Smooth muscle cell (in vitro differentiated cells): ENCODE measurements around the gene CPPED1. TPM values are rescaled to one million over a fixed set of nuclear protein-coding genes. Genes with fewer than 3 reads are reported as not detected.
"Not testable (repeated sequence)": the region's sequence is repeated elsewhere in the genome, so short reads cannot be mapped to it uniquely, and the experiment has no call there.

Source experiments
- DNase-seq: peaks from one replicate; lab custom pipeline; 2025; ENCODE audit not compliant: unreplicated experiment; lab: John Stamatoyannopoulos, UW
- H2AFZ ChIP-seq: fragments of 200-600 bp; sonication (generic); 2 replicates; pipeline ENCODE4 v1.6.0; 2016; ENCODE audit warnings: antibody characterized with exemption, low read depth, mild to moderate bottlenecking
- H3F3A ChIP-seq: fragments of 200-600 bp; sonication (generic); 2 replicates; pipeline ENCODE4 v1.6.0; 2017; ENCODE audit warnings: antibody characterized with exemption, low read depth
- H3K27ac ChIP-seq: fragments of 200-600 bp; sonication (generic); 2 replicates; pipeline ENCODE4 v1.5.1; 2016; ENCODE audit warnings: low read depth, mild to moderate bottlenecking
- H3K27me3 ChIP-seq: fragments of 200-600 bp; sonication (generic); 2 replicates; pipeline ENCODE4 v1.6.1; 2016; ENCODE audit warnings: low read depth, mild to moderate bottlenecking
- H3K36me3 ChIP-seq: fragments of 200-600 bp; sonication (generic); 2 replicates; pipeline ENCODE4 v1.5.1; 2016; ENCODE audit warnings: low read depth
- H3K4me1 ChIP-seq: fragments of 200-600 bp; sonication (generic); 2 replicates; pipeline ENCODE4 v1.5.1; 2016; ENCODE audit warnings: low read depth
- H3K4me2 ChIP-seq: fragments of 200-600 bp; sonication (generic); 2 replicates; pipeline ENCODE4 v1.6.0; 2016; ENCODE audit warnings: mild to moderate bottlenecking
- H3K4me3 ChIP-seq: fragments of 200-600 bp; sonication (generic); 2 replicates; pipeline ENCODE4 v1.5.1; 2016; ENCODE audit warnings: mild to moderate bottlenecking
- H3K79me2 ChIP-seq: fragments of 200-600 bp; sonication (generic); 2 replicates; pipeline ENCODE4 v1.6.0; 2016; ENCODE audit warnings: low read depth, mild to moderate bottlenecking
- H3K9ac ChIP-seq: fragments of 200-600 bp; sonication (generic); 2 replicates; pipeline ENCODE4 v1.6.0; 2016; ENCODE audit warnings: low read depth
- H3K9me3 ChIP-seq: fragments of 200-600 bp; sonication (generic); replicated peaks from 2 replicates; pipeline ENCODE4 v1.5.1; 2016; ENCODE audit warnings: low read depth
- H4K20me1 ChIP-seq: fragments of 200-600 bp; sonication (generic); 2 replicates; pipeline ENCODE4 v1.6.0; 2016; ENCODE audit warnings: low read depth
- CTCF ChIP-seq: fragments of 200-600 bp; sonication (generic); IDR thresholded peaks from 2 replicates; pipeline ENCODE4 v1.5.1; 2017; ENCODE audit warnings: borderline replicate concordance, mild to moderate bottlenecking, antibody characterized with exemption; ENCODE audit not compliant: insufficient read depth, poor library complexity, severe bottlenecking
- WGBS: methylation state at CpG from one replicate; pipeline ENCODE4 v1.1.7; 2016; ENCODE audit warnings: low lambda C conversion rate; 5-methylcytosine and 5-hydroxymethylcytosine counted together
- polyA plus RNA-seq: library from polyadenylated mRNA; unstranded; fragments of >200 nt; fragmentation: Nextera tagmentation; extraction: Ambion mirVana; gene quantifications from 2 replicates; pipeline ENCODE4 v1.2.1, GENCODE V29; 2016
- total RNA-seq: library from RNA; depleted of rRNA; stranded (reverse); fragments of >200 nt; gene quantifications from 2 replicates; pipeline ENCODE4 v1.2.3, GENCODE V29; 2014

CPPED1 gene
- total and polyA plus RNA-seq, 2 experiments from 2014 or later, result 17.2 to 20.9 TPM

GRCh38 chr16:12815361-12815760 lies 11.7 kb upstream of the CPPED1 start:
- H3K9me3 ChIP-seq, result no peaks in the 10 kb centered on the region
- H3K9ac ChIP-seq, result no peak overlapping the region
- H3K4me2 ChIP-seq, result no peak overlapping the region
- H3K4me3 ChIP-seq, result no peak overlapping the region
- no peaks in the 10 kb centered on the region for H3K79me2 ChIP-seq
- H3K27ac ChIP-seq, result no peak overlapping the region
- H3K36me3 ChIP-seq, result no peaks in the 10 kb centered on the region
- peak overlapping the region; percentile 12 for H2AFZ ChIP-seq
- H3K4me1 ChIP-seq, result no peaks in the 10 kb centered on the region
- H4K20me1 ChIP-seq, result no peaks in the 10 kb centered on the region
- H3F3A ChIP-seq, result no peaks in the 10 kb centered on the region
- no peak for TF ChIP-seq CTCF
- no peak for DNase-seq
- no peaks in the 10 kb centered on the region for H3K27me3 ChIP-seq
- WGBS, result 59% methylated on average over 3 of the region's 3 CpGs

GRCh38 chr16:12813734-12814133 lies 10.0 kb upstream of the CPPED1 start:
- H4K20me1 ChIP-seq, DNase-seq, H3K9ac ChIP-seq, H3F3A ChIP-seq, H3K4me3 ChIP-seq, H3K9me3 ChIP-seq, H3K4me2 ChIP-seq, H3K4me1 ChIP-seq, H3K27ac ChIP-seq, H2AFZ ChIP-seq, H3K79me2 ChIP-seq, H3K36me3 ChIP-seq, H3K27me3 ChIP-seq: not testable (repeated sequence)
- 86% methylated on average over 3 of the region's 3 CpGs for WGBS

GRCh38 chr16:12813321-12813720 lies 9.6 kb upstream of the CPPED1 start:
- not testable (repeated sequence) for DNase-seq, H3K4me1 ChIP-seq, H3K4me3 ChIP-seq, H3K27me3 ChIP-seq, H3K36me3 ChIP-seq, H3K27ac ChIP-seq, H3K4me2 ChIP-seq, H2AFZ ChIP-seq, H3K79me2 ChIP-seq, H3F3A ChIP-seq, H3K9ac ChIP-seq, H4K20me1 ChIP-seq, H3K9me3 ChIP-seq
- 89% methylated on average over 5 of the region's 5 CpGs for WGBS

- no peak overlapping the region for H2AFZ ChIP-seq
- no peak overlapping the region for H3K4me3 ChIP-seq
- no peak overlapping the region for H3K27ac ChIP-seq
- H4K20me1 ChIP-seq, result no peaks in the 10 kb centered on the region
- WGBS, result 90% methylated on average over 5 of the region's 5 CpGs
- no peak overlapping the region for H3K9ac ChIP-seq
- no peaks in the 10 kb centered on the region for H3K9me3 ChIP-seq
- TF ChIP-seq CTCF, result no peak
- no peak overlapping the region for H3K4me2 ChIP-seq
- no peaks in the 10 kb centered on the region for H3F3A ChIP-seq
- H3K79me2 ChIP-seq, result no peaks in the 10 kb centered on the region
- no peaks in the 10 kb centered on the region for H3K4me1 ChIP-seq
- H3K36me3 ChIP-seq, result no peaks in the 10 kb centered on the region
- DNase-seq, result no peak
- no peaks in the 10 kb centered on the region for H3K27me3 ChIP-seq
Observed at GRCh38 chr16:12811441-12812383, 8.0 kb upstream of the CPPED1 start.
